HuH-7.5 (cell line): ENCODE results near the gene HACE1.

Source experiments
- DNase-seq: peaks from one replicate; pipeline ENCODE4 v3.0.0; 2011; ENCODE audit warnings: low spot score

The HACE1 gene

DNA sequence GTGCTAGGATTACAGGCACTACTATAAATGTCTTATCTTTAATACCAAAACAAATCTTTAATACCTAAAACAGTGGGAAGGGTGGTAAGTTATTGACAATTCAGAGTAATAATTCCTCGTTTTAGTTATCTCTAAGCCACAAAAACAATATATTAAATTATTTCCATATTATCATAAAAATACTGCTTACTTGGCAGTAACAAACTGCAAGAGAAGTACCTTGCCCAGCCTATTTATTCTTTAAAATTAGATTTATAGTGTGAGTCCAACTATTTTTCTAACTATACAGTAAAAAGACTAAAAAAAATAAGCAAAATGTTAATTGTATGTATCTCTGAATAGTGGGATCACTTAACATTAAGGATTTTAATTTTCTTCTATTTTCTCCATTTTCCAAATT, 123.2 kb downstream of the HACE1 start:
- DNase-seq, result no peak

DNA sequence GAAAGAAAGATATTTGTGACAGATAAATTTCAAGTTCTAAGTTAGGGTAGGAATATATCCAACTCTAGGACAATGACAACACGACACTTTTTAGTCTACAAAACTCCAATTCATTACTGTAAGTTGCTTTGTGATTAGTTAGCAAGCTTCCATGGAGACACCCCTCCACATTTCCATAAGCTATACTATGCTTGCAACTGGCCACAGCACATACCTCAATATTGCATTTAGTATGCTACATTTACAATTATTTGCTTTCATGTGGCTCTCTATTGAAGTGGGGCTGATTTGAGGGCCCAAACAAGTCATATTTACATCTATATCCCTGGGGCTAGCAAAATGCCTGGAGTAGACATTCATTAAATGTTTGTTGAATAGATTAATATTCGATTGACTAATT, 129.3 kb downstream of the HACE1 start:
- no peak for DNase-seq

DNA sequence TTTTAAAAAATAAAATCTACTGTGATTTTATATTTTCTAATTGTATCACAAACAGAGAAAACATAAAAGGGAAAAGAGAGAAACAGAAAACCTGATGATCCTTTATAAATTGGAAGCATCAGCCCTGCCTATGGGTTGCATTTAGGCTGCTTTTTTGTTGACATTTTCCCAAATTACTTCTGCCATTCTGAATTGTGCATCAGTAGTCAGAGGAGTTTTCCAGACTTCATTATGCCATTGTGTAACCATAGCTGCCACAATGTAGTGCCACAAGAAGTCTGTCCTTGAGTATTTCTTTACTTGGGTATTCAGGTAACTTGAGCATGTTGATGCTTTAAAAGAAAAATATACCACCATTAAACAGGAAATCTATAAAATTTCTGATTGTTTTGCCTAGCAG, 130.3 kb downstream of the HACE1 start:
- DNase-seq, result no peak

DNA sequence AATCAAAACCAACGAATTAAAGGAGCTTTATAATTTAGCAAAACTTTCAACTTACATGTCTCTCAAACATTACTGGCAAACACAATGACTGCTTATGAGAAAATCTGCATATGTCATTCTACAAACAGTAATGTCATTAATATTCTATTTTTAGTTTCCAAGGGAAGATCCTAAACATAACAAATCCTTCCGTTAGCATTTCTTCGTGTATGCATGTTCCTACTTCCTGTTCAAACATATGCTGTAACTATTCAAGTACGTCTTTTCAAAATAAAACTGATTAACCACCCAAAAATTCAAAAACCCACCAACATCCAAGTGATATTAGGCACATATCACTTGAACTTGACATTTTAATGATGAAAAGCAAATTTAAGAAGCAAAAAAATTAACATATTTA, 131.3 kb downstream of the HACE1 start:
- DNase-seq, result no peak

DNA sequence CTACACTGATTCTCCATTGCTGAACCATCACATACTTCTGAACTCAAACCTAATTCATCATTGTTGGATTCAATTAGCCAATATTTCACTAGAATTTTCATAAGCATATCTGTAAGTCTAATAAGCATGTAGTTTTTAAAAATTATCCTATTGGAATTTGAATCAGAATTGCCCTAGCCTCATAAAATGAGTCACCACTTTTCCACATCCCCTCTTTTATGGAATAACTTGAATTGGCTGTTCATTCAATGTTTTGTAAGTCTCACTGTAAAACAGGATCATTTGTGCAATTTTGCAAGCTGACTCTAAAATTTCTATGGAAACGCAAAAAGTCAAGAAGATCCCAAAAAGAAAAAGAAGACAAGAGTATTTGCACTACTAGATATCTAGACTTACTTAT, 141.0 kb downstream of the HACE1 start:
- DNase-seq, result no peak

DNA sequence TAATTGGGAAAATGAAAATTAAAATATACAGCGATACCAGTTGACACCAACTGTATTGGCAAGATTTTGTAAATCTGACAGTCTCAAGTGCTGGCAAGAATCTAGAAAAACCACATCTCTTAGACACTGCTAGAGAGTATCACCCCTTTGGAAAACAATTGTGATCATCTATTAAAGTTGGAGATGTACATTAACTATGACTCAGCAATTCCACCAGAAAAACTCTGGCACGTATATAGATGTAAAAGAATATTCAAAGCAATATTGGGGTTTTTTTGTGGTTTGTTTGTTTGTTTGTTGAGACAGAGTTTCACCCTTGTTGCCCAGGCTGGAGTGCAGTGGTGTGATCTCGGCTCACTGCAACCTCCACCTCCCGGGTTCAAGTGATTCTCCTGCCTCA, 142.9 kb downstream of the HACE1 start:
- no peak for DNase-seq

DNA sequence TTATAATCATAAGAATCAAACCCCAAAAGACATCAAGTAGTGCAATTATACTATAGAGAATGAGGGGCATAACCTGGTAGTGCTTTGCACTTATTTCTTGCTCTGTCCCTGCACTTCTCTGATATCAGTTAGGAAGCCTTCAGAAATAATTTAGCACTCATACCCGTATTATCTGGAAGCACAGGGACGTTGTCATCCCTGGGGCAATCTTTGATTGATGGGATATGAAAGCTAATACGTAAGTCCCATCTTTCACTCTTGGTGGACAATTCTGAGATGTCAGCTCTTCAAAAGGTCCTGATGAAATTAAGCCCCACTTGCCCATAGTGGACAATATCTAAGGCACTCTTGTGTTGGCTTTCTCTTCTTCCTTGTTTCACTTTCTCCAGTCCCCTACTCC, 144.9 kb downstream of the HACE1 start:
- no peak for DNase-seq

DNA sequence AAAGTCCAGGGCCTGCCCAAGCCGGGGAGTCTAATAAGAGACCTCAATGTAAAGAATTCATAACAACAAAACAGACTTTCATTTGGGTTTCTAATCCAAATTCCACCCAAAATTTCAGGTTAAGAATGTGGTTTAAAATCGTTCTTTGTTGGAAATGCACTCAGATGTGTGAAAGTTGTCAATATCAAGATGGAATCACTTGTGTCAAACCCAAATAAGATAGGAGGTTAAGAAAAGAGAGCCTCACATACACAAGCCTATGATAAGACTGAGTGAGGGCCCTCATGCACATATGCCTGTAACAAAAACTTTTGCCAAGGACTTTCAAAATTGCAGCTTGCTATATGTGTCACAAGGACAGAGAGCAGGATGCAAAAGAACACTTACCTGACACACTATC, 145.7 kb downstream of the HACE1 start:
- DNase-seq, result no peak

DNA sequence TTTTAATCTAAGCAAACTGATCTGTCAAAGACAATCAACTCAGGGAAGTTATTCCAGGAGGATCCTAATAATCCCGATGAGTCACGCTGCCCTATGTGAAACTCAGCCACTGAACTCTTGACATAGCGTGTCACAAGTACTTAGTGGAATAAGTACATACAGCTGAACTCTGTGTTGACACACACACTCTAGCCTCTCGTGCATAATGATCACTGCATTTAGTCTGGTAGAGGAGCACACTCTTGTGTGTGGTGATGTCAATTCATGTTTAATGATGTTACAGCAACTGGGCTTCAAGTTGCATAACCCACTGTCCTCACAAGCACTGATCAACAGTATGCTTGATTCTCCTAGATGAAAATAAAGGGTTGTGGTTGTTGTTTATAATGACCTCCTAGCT, 148.3 kb downstream of the HACE1 start:
- DNase-seq, result peak; percentile 40

DNA sequence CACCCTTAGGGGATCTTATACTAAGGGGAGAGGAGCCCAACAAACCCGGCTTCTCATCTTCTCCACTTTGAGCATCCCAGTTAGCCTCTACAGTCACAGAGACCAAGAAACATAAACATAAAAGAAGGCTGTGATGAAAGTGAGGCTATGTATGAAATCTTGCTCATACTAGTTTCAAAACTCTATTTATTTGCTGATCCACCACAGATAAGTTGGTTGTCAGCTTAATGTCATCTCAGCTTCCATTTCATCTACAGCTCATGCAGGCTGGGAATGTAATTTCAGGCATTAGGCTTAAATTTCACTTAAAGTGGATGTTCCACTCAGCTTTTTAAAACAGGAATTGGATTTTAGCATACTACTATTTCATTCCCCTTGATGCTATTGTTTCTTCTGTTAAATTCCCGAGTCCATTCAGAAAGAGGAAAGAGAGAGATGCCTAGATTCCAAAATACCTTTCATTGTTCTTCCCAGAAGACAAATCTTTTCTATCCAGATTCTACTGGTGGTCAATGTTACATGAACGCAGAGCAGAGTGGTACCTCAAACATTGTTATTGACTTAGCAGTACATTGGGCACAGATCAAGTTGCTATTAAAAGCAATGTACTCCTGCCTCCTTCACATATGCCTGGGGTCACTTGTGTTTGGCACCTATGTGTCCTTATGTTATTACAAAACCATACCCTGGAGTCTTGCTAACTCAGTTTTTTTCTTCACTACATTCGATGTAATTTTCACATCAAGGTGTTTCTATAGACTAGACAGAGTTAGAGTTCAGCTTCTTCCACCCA, 149.0 kb downstream of the HACE1 start:
- no peak for DNase-seq

DNA sequence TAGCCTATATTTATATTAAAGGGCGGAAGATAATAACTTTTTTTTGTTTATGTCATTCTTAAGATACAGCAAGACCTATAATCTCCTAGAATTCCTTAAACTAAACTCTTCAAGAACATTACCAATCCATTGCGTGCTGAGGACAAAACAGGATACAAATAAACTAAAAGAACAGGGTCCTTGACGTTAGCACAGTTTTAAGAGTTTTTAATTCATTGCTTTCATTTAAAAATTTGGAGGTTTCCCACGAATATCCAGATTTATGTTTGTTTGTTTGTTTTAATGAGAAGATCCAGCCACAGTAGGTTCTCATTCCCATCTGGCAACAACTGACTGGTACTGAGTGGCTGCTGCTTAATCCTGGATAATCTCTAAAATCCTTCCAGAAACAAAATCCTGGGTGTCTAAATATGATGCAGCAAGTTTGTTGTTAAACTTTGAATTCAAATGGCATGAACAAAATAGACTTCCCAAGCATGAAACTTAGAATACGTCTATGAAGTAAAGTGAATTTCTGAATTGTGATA, 153.7 kb downstream of the HACE1 start:
- DNase-seq, result no peak

DNA sequence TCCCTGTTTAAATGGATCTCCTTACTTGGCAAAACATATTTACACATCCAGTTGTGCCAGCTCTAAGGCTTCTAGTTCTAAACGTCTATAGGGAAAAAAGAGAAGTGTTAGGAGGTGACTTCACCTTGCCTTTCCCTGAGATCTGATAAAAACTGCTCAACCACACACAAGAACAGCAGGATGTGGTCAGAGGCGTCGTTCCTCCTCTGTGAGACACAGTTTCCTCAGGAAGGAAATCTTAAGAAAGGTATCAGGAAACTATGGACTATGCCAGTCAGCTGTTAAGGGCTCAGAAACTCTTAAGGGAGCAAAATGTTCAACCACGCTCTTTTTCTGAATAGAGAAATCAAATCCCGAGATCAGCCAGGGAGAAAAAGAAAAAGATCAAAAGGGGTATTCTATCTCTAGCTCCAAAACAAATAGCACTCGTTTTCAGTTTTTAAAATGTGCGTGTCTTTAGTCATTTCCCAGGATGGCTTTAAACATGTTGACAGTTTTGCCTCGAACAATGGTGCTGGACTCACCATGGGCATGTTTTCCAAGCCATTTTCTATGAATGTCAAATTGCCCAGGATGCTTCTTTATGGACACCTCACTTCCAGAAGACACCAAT, 154.5 kb downstream of the HACE1 start:
- no peak for DNase-seq

DNA sequence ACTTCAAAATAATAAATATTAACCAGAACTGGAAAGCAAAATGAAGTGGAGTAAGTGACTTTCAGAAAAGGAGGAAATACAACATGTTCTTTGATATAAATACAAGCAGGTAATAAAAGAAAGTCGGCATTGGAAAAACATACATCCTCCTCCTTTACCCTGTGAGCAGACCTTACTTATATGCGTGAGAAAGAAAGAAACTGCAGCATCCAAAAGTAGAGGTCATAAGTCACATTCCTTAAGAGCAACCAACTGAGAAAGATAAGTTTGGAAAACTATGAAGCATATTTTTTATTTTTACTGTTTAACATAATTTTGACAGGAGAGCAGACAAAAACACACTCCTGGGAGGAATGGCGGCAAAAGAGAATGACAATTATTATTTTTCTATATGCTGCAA, 155.5 kb downstream of the HACE1 start:
- no peak for DNase-seq

DNA sequence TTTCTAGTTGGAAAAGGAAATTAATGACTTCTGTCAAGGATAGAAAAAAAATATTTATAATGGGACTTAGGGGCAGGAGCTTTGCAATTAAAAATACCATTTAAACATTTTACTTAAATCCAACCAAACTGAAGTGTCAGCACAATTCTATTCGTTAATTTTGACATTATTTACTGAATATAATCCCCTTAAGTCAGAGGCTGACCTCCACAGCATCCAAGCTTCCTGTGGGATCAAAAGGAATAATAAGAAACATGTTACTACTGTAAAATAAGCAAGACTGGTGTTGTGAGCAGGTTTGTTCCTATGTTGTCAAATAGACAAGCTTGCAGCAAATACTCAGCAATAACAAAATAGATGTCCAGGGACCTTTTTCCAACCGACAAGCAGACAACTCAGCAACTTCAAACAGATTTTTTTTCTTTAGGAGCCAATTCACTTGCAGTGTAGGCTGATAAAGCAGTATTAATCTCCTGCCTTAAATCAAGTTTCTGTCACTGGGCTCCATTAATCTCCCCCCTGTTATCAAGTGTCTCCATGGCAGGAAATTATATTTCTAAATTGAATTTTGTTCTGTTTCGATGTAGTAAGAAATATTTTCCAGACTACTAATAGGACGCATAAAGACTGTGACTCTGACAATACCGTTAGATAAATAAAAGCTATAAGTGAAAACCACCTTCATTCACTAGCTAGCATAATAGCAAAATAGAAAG, 157.4 kb downstream of the HACE1 start:
- DNase-seq, result no peak

DNA sequence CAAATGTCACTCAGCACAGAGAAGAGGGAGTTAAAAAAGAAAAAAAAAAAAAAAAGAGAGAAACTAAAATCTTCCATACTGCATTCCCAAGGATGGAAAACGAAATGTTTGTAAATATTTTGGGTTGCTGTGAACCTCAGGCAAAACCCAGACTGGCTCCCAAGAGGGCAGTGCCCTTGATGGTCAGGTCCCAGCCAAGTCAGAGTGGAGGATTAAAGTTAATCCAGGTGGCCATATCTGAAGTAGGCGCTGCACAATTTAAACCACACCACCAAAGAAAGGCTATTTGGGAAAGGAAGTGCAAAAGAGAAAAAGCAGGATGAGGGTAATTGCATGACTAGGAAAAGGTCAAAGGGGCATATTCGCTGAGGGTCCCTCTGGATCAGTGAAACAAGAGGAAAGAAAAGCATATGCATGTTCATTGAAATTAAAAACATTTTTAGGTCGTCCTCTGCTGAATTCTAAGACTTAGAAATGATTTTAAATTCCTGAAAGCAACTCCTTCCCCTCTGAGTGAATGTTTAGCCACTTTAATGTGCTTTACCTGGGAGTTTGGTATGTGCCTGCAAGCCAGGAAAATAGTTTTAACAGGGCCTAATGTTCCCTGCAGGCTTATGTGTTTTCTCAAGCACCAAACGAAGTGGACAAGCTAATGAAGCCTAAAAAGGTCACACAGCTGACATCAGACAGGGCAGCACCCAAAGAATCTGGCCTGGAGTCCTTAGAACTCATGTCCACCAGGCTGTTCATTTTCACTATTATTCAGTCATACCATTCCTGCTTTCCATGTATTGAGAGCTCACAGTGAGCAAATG, 159.1 kb downstream of the HACE1 start:
- no peak for DNase-seq

DNA sequence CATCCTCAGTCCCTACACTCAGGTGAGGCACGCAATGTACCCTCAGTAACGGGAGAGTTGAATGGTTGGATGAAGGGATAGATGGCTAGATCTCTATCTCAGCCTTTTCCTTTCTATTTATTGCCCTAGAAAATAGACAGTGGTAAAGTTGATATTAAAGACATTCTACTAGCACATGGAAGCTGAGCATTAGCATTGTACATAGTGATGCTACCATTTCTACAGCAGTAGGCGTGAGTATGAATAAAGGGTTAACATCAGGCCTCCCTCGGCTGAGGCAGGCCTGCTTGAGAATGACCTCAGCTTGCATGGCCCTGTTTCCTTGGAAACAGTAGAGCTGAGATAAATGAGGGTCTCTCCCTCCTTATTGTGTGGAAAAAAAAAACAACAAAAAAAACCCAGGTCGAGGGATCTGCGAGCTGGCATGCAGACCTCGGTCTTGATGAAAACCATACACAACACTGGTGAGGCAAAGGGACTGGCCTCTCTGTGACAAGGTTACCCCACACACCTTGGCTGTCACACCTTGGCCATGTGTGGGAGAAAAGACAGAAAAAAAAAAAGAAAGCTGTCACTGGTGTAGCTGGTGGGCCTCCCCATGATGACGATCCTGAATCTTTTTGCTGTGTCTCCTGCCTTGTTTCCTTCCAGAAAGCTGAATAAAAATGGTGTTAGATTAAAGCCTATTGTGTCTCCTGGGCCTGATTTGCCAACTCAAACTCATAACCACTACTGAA, 160.0 kb downstream of the HACE1 start:
- no peak for DNase-seq

DNA sequence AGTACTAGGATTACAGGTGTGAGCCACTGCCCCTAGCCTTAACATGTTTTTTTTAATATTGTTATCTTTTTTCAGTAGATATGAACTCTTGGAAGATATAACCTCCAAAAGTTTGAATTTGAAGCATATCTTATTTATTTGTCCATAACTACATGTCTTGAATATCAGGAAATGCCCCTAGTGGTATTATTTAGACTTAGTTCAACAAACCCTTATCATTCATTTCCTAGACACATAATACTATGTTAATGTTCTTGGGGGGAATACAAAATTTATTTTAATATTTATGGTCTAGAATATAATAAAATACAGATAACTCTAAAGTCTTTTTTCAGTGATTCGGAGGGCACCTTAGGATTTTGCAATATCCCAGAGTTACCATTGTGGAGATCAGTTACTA, 160.7 kb downstream of the HACE1 start:
- no peak for DNase-seq

DNA sequence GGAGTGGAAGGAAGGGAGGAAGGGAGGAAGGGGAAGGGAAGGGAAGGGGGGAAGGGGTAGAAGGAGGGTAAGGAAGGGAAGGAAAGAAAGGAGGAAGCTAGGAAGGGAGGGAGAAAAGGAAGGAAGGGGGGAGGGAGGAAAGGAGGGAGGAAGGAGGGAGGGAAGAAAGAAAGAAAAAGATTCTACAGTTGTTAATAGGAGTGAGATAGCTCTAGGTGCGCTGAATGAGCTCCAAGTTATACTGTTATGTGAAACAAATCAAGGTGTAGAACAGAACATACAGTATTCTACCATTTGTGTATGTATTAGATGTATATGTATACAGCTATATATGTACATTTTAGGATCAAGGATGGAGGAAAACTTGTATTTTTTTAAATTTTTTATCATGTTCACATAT, 167.7 kb downstream of the HACE1 start:
- no peak for DNase-seq

DNA sequence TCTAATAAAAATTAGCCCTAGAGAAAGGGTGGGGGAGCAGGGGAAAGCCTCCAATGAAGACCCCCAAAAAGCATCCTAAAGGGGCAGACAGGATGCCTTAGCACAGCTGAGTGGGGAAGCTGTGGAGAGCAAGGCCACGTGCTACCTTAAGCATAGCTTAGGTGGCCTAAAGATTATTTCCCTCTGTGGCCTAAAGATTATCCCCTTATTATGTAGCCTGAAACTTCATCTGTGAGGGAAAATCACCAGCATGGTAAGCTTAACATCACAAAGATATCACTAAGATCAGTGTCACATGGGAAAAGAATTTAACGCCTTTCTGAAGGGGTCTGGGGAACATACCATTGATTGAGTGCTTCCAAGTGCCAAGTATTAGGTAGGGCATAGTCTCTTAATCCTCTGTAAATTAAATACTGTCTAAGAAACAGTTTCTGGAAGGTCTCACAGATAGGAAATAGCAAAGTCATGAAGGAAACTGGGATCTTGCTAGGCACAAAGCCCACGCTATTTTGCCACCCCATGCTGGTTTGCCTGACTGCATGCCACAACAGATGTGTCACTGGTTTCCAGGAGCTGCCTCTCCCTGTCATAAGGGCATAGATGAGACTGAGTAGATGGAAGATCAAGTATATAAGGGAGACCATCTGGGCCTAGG, 170.0 kb downstream of the HACE1 start:
- DNase-seq, result no peak

DNA sequence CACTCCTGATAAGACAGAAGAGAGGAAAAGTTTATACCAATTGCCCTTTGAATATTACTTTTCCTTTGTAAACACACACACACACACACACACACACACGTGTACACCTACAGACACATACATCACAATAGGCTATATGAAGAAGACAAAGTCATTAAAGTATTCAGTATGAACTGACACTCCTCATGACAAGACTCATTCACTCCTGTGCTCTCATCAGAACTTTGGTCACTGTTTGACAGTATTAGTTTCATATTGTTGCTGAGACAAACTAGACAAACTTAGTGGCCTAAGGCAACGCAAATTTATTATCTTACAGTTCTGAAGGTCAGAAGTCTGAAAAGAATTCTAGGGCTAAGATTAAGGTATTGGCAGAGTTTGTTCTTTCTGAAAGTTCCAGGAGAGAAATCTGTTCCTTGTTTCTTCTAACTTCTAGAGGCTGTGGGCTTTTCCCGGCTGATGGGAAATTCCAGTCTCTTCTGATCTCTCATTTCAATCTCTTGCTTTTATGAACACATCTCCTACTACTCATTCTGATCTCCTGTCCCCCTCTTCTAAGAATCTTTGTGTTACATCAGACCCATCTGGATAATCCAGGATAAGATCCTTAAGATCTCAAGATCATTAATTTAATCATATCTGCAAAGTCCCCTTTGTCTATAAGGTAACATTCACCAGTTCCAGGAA, 171.3 kb downstream of the HACE1 start:
- DNase-seq, result no peak
